Measurements from ENCODE around the gene VKORC1.

The VKORC1 gene

GRCh38 chr16:31125844-31126243, 31.2 kb upstream of the VKORC1 start:
- peaks cover 42% of the 10 kb centered on the region for H3K36me3 ChIP-seq (ENCODE audit: low read depth)
- DNase-seq (ENCODE audit: low spot score) (no peak), ATAC-seq (ENCODE audit: low read depth) (no peak)
- no peak overlapping the region for H3K4me3 ChIP-seq (ENCODE audit: severe bottlenecking)
- H3K4me1 ChIP-seq (ENCODE audit: insufficient read depth, poor library complexity, severe bottlenecking): peaks cover 10% of the 10 kb centered on the region
- H3K27me3 ChIP-seq (ENCODE audit: insufficient read depth, poor library complexity, severe bottlenecking): no peaks in the 10 kb centered on the region
- no peak for TF ChIP-seq CTCF (IDR thresholded peaks at IDR 0.05; ENCODE audit: poor library complexity, severe bottlenecking)
- H3K27ac ChIP-seq (ENCODE audit: poor library complexity, severe bottlenecking): no peak overlapping the region
- H3K9me3 ChIP-seq (ENCODE audit: severe bottlenecking): no peaks in the 10 kb centered on the region

GRCh38 chr16:31120129-31120528, 25.5 kb upstream of the VKORC1 start:
- H3K4me1 ChIP-seq (ENCODE audit: insufficient read depth, poor library complexity, severe bottlenecking): peaks cover 9% of the 10 kb centered on the region
- peaks cover 54% of the 10 kb centered on the region for H3K36me3 ChIP-seq (ENCODE audit: low read depth)
- H3K9me3 ChIP-seq (ENCODE audit: severe bottlenecking): no peaks in the 10 kb centered on the region
- TF ChIP-seq CTCF (IDR thresholded peaks at IDR 0.05; ENCODE audit: poor library complexity, severe bottlenecking): no peak
- H3K4me3 ChIP-seq (ENCODE audit: severe bottlenecking): no peak overlapping the region
- ATAC-seq (ENCODE audit: low read depth) (no peak), DNase-seq (ENCODE audit: low spot score) (peak; percentile 45)
- no peaks in the 10 kb centered on the region for H3K27me3 ChIP-seq (ENCODE audit: insufficient read depth, poor library complexity, severe bottlenecking)
- H3K27ac ChIP-seq (ENCODE audit: poor library complexity, severe bottlenecking): peak overlapping the region; percentile 94

- ATAC-seq (ENCODE audit: low read depth) (peak; percentile 64), DNase-seq (ENCODE audit: low spot score) (peak; percentile 65)
- peak overlapping the region; percentile 86 for H3K4me3 ChIP-seq (ENCODE audit: severe bottlenecking)
- peak overlapping the region; percentile 94 for H3K27ac ChIP-seq (ENCODE audit: poor library complexity, severe bottlenecking)
- no peaks in the 10 kb centered on the region for H3K27me3 ChIP-seq (ENCODE audit: insufficient read depth, poor library complexity, severe bottlenecking)
- H3K9me3 ChIP-seq (ENCODE audit: severe bottlenecking): no peaks in the 10 kb centered on the region
- H3K36me3 ChIP-seq (ENCODE audit: low read depth): peaks cover 48% of the 10 kb centered on the region
- H3K4me1 ChIP-seq (ENCODE audit: insufficient read depth, poor library complexity, severe bottlenecking): peaks cover 9% of the 10 kb centered on the region
- TF ChIP-seq CTCF (IDR thresholded peaks at IDR 0.05; ENCODE audit: poor library complexity, severe bottlenecking): no peak
These were observed 23.9 kb upstream of the VKORC1 start for GRCh38 chr16:31118223-31119155.

- Histone ChIP-seq H3K4me3 (ENCODE audit: severe bottlenecking) (peak within 1 kb of the TSS; percentile 86), H3K36me3 (ENCODE audit: low read depth) (peaks cover 42% of the 10 kb centered on the region), H3K27ac (ENCODE audit: poor library complexity, severe bottlenecking) (peak within 1 kb of the TSS; percentile 94), H3K4me1 (ENCODE audit: insufficient read depth, poor library complexity, severe bottlenecking) (peaks cover 9% of the 10 kb centered on the region), H3K27me3 (ENCODE audit: insufficient read depth, poor library complexity, severe bottlenecking) (no peaks in the 10 kb centered on the region), H3K9me3 (ENCODE audit: severe bottlenecking) (no peaks in the 10 kb centered on the region)
- peak; percentile 99 for DNase-seq (ENCODE audit: low spot score)
- peak; percentile 89 for ATAC-seq (ENCODE audit: low read depth)
- TF ChIP-seq CTCF (IDR thresholded peaks at IDR 0.05; ENCODE audit: poor library complexity, severe bottlenecking): no peak
These were observed 23.0 kb upstream of the VKORC1 start, which contains the start of gene KAT8 for GRCh38 chr16:31117384-31118222. TSS of gene KAT8 (plus strand) at chr16:31117664. CDS start at chr16:31117682, 18 bp downstream.
